Upper lobe of left lung (tissue), 6 donors: Measurements from ENCODE around the gene CCDC171. TPM values are rescaled to one million over a fixed set of nuclear protein-coding genes. Genes with fewer than 3 reads are reported as not detected.

Experiments used
- ATAC-seq, 2 donors: fragments of 200-7000 bp; cut with Tn5 transposase; one replicate each; pipeline ENCODE4 v1.9.1; 2022; ENCODE audit warnings: mild to moderate bottlenecking in 2 of 2, moderate library complexity in 2 of 2; ENCODE audit not compliant: low FRiP score in 2 of 2
- DNase-seq, 2 donors: peaks; one replicate each; pipeline ENCODE4 v3.0.0-alpha.2; 2019 to 2020
- H3K27ac ChIP-seq, 4 donors: fragments of 200-600 bp; sonication (generic); one replicate each; pipeline ENCODE4 v1.5.1; 2016 to 2019
- H3K27me3 ChIP-seq, 4 donors: fragments of 200-600 bp; sonication (generic); one replicate each; pipeline ENCODE4 v1.5.1; 2017 to 2019
- H3K36me3 ChIP-seq, 4 donors: fragments of 200-600 bp; sonication (generic); one replicate each; pipeline ENCODE4 v1.5.1; 2016 to 2019
- H3K4me1 ChIP-seq, 4 donors: fragments of 200-600 bp; sonication (generic); one replicate each; pipeline ENCODE4 v1.5.1; 2018 to 2019
- H3K4me3 ChIP-seq, 4 donors: fragments of 200-600 bp; sonication (generic); one replicate each; pipeline ENCODE4 v1.5.1; 2017 to 2019; ENCODE audit warnings: mild to moderate bottlenecking in 2 of 4, moderate library complexity in 1 of 4
- H3K9me3 ChIP-seq, 4 donors: fragments of 200-600 bp; sonication (generic); one replicate each; pipeline ENCODE4 v1.5.1; 2018 to 2019
- EP300 ChIP-seq, 4 donors: sonication (generic); formaldehyde crosslinking; IDR thresholded peaks; one replicate each; pipeline ENCODE4 v1.5.1; 2017; ENCODE audit warnings: antibody characterized with exemption in 4 of 4, control low read depth in 2 of 4
- POLR2A ChIP-seq, 4 donors: fragments of 450-650 bp; IDR thresholded peaks; one replicate each; pipeline ENCODE4 v1.5.1; 2016 to 2017; ENCODE audit warnings: antibody characterized with exemption in 4 of 4, mild to moderate bottlenecking in 2 of 4
- POLR2AphosphoS5 ChIP-seq, 2 donors: sonication (generic); formaldehyde crosslinking; IDR thresholded peaks; one replicate each; pipeline ENCODE4 v1.5.1; 2017; ENCODE audit warnings: antibody characterized with exemption in 2 of 2
- WGBS, 2 donors: methylation state at CpG; one replicate each; pipeline ENCODE4 v1.1.5; 2017 to 2018; 5-methylcytosine and 5-hydroxymethylcytosine counted together
- total RNA-seq, 6 donors: library from RNA; depleted of rRNA in 4 of 6; stranded (reverse); fragments of >200 nt in 4 of 6; gene quantifications; one replicate each; pipeline versions ENCODE4 v1.1.0 to v1.2.1, GENCODE V29; 2016 to 2021
- TF ChIP-seq, protein P1 (sequence below), 6 experiments: fragments of 450-650 bp in 4 of 6; fragments of 200-600 bp in 2 of 6; sonication (generic) in 2 of 6; IDR thresholded peaks; one replicate each; pipeline ENCODE4 v1.5.1; 2016 to 2019; ENCODE audit warnings: antibody characterized with exemption in 6 of 6
- donor health status: DM: no; HTN: no; CAD: no; lungs with moderate emphysema.
- donor health status: DM: no; HTN: yes; CAD: no; lungs with severe emphysema.

Gene CCDC171
- total RNA-seq, 6 donors from 2014 or later: 2.4 to 16.8 (median 6.6) TPM

DNA sequence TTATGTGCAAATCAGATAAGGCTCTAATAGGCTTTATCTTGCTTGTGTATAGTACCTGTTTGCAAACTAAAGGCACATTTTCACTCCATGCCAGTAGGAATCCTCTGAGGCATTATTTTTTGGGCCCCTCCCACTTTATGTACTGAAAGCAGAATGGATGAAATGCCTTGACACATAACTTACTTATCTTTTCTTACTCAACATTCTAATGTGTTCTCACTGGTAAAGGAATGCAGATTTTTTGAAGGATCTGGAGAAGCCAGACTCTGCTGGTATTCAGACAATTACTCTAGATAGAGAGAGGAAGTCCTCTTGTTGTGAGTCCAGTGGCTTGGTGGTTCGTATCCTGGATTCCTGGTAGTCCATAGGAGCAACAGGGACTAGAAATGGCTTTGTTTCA lies 336.7 kb downstream of the CCDC171 start:
- no peak for ATAC-seq
- no peaks in the 10 kb centered on the region for H3K4me1 ChIP-seq
- no peaks in the 10 kb centered on the region for H3K27me3 ChIP-seq
- H3K36me3 ChIP-seq: no peaks in the 10 kb centered on the region
- DNase-seq: no peak
- TF ChIP-seq POLR2A (IDR thresholded peaks at IDR 0.05) (no peak), POLR2AphosphoS5 (IDR thresholded peaks at IDR 0.05) (no peak), EP300 (IDR thresholded peaks at IDR 0.05) (no peak)
- TF ChIP-seq, protein P1, sequence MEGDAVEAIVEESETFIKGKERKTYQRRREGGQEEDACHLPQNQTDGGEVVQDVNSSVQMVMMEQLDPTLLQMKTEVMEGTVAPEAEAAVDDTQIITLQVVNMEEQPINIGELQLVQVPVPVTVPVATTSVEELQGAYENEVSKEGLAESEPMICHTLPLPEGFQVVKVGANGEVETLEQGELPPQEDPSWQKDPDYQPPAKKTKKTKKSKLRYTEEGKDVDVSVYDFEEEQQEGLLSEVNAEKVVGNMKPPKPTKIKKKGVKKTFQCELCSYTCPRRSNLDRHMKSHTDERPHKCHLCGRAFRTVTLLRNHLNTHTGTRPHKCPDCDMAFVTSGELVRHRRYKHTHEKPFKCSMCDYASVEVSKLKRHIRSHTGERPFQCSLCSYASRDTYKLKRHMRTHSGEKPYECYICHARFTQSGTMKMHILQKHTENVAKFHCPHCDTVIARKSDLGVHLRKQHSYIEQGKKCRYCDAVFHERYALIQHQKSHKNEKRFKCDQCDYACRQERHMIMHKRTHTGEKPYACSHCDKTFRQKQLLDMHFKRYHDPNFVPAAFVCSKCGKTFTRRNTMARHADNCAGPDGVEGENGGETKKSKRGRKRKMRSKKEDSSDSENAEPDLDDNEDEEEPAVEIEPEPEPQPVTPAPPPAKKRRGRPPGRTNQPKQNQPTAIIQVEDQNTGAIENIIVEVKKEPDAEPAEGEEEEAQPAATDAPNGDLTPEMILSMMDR (IDR thresholded peaks at IDR 0.05): no peak
- no peak overlapping the region for H3K4me3 ChIP-seq
- no peak overlapping the region for H3K27ac ChIP-seq
- H3K9me3 ChIP-seq: no peaks in the 10 kb centered on the region
- 81 to 87% methylated on average over 1 of the region's 1 CpG for WGBS, 2 donors

GRCh38 chr9:15901572-15901971 lies 348.7 kb downstream of the CCDC171 start:
- Histone ChIP-seq H3K4me1 (no peaks in the 10 kb centered on the region), H3K36me3 (no peaks in the 10 kb centered on the region), H3K27me3 (no peaks in the 10 kb centered on the region), H3K4me3 (no peak overlapping the region), H3K9me3 (no peaks in the 10 kb centered on the region), H3K27ac (no peak overlapping the region)
- TF ChIP-seq, protein P1 (IDR thresholded peaks at IDR 0.05): no peak
- TF ChIP-seq POLR2AphosphoS5 (IDR thresholded peaks at IDR 0.05) (no peak), POLR2A (IDR thresholded peaks at IDR 0.05) (no peak)
- ATAC-seq (no peak), DNase-seq (no peak)
- 55 to 61% methylated on average over 1 of the region's 1 CpG for WGBS, 2 donors

DNA sequence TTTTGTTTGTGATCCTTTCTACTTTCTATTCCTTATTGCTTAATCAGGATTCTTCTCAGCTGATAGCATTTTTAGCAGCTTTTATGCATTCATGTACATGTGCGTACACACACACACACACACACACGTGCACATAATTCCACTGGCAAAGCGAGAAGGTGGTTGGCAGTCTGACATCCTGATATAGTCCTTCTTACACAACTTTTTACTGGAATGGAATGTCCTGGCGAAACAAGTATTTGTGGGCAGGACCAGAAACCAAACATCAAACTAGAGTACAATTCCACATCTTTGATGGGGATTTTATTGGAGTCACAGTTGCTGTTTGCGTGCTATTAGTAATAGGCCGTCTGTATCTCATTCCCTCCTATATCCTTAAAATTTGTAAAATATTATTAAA lies 356.5 kb downstream of the CCDC171 start:
- Histone ChIP-seq H3K4me3 (no peak overlapping the region), H3K27ac (no peak overlapping the region), H3K4me1 (no peaks in the 10 kb centered on the region), H3K36me3 (no peaks in the 10 kb centered on the region), H3K27me3 (no peaks in the 10 kb centered on the region), H3K9me3 (peaks cover 0 to 11% (median 0%) of the 10 kb centered on the region in 4 donors)
- TF ChIP-seq, protein P1 (IDR thresholded peaks at IDR 0.05): no peak
- peak in 1 of 4 donors; percentile 7 for TF ChIP-seq EP300 (IDR thresholded peaks at IDR 0.05)
- no peak for DNase-seq
- WGBS, 2 donors: 79 to 80% methylated on average over 6 of the region's 6 CpGs
- ATAC-seq: peak in 1 of 2 donors; percentile 52

DNA sequence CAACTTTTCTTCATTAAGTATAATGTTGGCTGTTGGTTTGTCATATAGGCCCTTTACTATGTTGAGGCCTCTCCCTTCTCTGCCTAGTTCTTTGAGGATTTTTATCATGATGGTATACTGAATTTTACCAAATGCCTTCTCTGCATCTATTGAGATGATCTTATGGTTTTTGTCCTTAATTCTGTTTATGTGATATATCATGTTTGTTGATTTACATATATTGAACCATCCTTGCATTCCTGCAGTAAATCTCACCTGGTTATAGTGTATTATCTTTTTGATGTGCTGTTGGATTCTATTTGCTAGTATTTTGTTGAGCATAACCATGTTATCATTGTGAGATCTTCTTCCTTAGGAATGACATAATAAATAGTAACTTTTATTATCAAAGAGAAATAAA lies 362.9 kb downstream of the CCDC171 start:
- no peak overlapping the region for H3K4me3 ChIP-seq
- no peak for DNase-seq
- no peak overlapping the region for H3K27ac ChIP-seq
- H3K4me1 ChIP-seq: no peaks in the 10 kb centered on the region
- no peak for ATAC-seq
- H3K27me3 ChIP-seq: no peaks in the 10 kb centered on the region
- peaks cover 0 to 13% (median 3%) of the 10 kb centered on the region in 4 donors for H3K9me3 ChIP-seq
- no peaks in the 10 kb centered on the region for H3K36me3 ChIP-seq
- TF ChIP-seq POLR2AphosphoS5 (IDR thresholded peaks at IDR 0.05): no peak
- no peak for TF ChIP-seq POLR2A (IDR thresholded peaks at IDR 0.05)
- TF ChIP-seq, protein P1 (IDR thresholded peaks at IDR 0.05): no peak

DNA sequence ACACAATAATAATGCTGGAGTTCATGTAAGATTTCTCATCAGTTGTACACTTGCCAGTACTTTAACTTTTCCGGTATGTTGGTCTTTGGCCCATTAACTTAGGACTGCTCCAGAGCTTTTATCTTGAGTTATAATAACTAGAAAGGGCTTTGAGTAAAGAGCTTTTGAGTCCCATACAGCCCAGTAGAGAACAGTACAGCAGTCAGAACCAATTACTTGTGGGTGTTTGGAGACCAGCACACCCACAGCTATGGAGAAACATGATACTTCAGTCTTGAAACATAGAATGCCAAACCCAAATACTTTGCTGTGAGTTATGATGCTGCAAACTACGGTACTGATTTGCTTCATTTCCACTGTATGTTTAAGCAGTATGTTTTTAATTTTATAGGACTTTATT lies 374.3 kb downstream of the CCDC171 start:
- DNase-seq (no peak), ATAC-seq (no peak)
- Histone ChIP-seq H3K27ac (no peak overlapping the region), H3K4me1 (no peaks in the 10 kb centered on the region), H3K9me3 (no peaks in the 10 kb centered on the region), H3K27me3 (no peaks in the 10 kb centered on the region), H3K36me3 (no peaks in the 10 kb centered on the region), H3K4me3 (no peak overlapping the region)
- WGBS, 2 donors: 80% methylated on average over 2 of the region's 2 CpGs
- TF ChIP-seq POLR2AphosphoS5 (IDR thresholded peaks at IDR 0.05): no peak
- TF ChIP-seq, protein P1 (IDR thresholded peaks at IDR 0.05): no peak
- TF ChIP-seq EP300 (IDR thresholded peaks at IDR 0.05): no peak
- TF ChIP-seq POLR2A (IDR thresholded peaks at IDR 0.05): no peak
